ENCODE results near the gene SUSD5.
"Not testable (repeated sequence)": the region's sequence is repeated elsewhere in the genome, so short reads cannot be mapped to it uniquely, and the experiment has no call there.

Gene SUSD5

DNA sequence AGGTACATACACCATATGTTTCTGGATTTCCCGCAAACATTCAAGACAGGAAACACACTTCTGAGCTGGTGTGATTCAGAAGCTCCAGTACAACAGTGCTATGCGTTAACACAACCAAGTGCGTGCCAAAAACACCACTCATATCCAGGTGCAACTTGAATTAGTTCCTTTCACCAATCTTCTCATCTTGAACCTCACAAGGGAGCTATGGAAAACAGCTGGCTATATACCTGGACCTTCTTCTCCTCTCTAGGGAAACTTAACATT lies 31.3 kb downstream of the SUSD5 start:
- no peak for DNase-seq

DNA sequence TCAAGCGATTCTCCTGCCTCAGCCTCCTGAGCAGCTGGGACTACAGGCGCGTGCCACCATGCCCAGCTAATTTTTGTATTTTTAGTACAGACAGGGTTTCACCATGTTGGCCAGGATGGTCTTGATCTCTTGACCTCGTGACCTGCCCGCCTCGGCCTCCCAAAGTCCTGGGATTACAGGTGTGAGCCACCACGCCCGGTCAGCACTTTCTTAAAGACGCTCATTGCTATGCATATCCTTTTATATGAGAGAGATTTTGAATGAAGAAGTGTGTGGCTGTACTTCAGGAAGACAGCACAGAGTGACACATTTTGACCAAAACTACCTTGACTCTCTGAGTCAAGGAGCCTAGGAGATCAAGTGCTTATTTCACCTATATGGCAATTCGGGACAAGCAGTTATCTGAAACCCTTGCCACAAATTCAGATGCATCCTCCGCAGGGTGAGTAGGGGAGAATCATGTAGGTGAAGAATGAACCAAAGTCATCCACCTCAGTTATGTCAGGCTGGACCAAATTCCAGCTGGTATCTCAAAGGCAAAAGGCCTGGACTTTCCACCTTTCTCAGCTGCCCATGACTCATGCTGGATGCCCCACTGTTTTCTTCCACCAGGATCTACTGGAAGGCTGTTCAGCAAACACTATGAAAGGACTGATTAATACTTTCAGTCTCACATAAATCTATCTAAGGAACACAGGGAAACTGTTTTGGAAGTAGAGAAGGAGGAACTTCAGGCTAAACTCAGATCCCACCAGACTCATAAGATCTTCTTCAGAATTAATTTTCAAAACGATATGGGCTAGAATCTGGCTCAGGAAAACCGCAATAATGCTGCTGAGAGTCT lies 31.9 kb downstream of the SUSD5 start:
- DNase-seq, result no peak

DNA sequence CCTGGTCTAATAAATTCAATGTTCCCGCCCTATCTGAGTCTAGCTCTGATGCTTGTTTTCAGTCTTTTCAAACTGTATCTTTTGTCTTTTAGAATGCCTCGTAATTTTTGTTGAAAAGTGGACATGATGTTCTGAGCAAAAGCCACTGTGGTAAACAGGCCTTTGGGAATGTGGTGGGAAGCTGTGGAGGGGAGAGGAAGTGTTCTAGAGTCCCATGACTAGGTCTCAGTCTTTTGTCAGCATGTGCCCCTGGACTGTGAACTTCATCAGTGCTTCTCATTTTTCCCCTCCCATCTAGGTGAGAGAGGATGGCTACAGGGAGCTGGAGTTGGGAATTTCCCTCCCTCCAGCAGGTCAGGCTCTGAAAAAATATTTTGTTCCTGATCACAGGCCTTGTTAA lies 33.7 kb downstream of the SUSD5 start:
- no peak for DNase-seq

DNA sequence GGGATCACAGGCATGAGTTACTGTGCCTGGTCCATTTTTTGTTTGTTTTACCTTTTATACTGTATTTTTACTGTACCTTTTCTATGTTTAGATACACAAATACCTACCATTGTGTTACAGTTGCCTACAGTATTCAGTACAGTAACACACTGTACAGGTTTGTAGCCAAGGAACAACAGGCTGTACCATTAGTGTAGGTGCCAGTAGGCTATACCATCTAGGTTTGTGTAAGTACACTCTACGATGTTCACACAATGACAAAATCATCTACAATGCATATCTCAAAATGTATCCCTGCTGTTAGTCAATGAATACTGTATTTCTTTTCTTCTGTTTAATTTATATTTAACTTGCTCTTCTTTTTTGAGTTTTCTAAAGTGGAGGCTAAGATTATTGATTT lies 37.0 kb downstream of the SUSD5 start:
- DNase-seq, result not testable (repeated sequence)

DNA sequence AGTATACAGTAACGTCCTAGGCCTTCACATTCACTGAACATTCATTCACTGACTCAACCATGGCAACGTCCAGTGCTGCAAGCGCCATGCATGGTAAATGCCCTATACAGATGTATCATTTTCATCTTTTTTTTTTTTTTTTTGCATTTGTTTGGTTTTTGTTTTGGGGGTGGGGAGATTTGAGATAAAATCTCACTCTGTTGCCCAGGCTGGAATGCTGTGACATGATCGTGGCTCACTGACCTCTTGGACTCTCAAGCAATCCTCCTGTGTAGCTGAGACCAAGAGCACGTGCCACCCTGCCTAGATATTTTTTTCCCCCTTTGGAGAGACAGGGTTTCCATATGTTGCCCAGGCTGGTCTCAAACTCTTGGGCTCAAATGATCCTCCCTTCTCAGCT lies 37.4 kb downstream of the SUSD5 start:
- DNase-seq, result no peak

DNA sequence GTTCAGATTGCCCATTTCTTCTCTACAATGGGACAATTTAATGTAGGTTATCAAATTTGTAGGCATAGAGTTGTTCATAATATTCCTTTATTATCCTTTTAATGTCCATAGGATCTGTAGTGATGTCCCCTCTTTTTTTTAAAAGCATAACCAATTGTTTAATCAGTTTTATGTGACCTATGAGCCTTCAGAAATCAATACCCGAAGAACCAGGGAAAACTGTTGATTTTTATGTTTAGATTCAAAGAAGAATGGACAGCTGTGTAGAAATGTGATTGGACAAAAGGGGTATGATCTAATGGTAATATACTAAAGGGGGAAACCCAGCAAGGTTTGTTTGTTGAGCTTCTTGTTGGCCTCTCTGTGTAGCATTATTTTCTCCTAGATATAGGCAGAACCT lies 39.5 kb downstream of the SUSD5 start:
- no peak for DNase-seq

DNA sequence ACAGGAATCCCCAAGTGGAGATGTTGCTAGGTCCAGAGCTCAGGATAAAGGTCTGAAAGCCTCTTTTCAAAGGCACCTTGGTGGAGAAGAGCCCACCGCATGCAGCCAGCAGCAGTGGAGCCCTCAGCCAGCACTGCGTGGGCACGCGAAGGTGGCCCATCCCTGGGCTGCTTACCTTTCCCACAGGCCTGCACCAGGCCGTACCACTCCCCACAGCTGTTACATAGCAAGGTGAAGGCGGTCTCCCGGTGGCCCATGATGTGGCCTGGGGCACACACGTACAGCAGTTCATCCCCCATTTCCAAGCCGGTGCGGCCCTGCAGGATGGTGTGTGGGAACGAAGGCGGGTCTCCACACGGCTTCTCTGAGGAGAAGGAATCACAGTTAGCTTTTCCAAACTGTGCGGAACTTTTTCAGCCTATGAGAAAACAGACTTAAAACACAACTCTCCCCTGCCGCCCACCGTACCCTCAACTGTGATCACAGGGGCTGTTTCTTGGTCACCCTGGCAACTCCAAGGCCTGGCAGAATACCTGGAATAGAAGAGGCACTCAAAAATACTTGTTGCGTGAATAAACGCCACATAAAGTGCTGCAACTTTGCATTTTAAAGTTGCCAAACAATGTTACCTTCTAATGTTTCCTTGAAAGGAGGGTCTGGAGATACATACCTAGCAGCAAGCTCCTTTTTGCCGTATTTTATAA lies 43.7 kb downstream of the SUSD5 start:
- DNase-seq, result peak; percentile 85

DNA sequence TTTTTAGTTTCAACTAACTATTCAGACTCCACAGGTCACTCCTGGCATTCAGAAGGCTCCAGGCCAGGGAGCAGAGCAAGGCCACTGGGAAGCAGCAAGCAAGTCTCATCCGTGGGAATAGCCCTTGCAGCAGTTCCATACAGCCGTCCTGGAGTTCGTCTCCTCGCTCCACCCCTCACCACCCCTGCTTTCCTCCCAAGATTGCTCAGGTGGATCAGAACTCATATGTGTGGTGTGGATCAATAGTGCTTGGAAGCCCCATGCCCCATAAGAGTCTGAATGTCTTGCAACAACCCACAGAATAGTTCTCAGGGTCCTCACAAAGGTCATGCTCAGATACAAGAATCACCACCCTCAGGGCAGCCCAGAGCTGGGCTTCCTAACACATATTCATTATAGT lies 44.5 kb downstream of the SUSD5 start:
- no peak for DNase-seq

DNA sequence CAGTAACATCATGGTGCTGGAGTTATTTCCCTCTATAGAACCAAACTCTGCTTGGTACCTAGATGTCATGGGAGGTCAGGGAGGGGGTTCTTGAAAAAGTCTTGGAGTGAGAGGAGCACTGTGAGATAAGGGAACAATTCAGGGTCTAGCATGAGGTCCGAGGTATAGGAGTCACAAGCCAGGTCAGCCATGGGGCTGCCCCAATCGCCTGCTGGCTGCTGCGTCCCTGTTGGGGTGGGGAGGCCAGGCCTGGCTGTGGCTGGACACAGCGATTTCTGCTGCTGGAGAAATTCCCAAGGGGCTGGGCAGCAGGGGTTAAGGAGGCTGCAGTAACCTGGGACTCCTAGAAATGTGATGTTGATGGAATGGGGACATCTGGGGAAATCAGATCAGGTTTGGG lies 44.9 kb downstream of the SUSD5 start:
- no peak for DNase-seq

DNA sequence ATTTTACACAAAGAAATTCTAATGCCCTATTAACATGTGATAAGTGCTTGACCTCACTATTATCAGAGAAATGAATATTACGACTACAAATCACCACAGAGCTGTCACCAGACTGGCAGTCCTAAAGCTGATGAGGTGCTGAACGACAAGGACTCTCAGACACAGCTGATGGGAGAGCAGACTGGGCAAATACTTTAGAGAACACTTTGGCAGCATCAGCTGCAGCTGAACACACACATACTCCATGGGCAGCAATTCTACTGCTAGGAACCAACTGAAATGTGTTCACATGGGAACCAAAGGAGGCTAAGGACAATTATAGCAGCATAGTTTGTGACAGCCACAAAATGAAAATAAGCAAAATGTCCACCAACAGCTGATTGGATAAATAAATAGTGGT lies 45.5 kb downstream of the SUSD5 start:
- peak; percentile 60 for DNase-seq

DNA sequence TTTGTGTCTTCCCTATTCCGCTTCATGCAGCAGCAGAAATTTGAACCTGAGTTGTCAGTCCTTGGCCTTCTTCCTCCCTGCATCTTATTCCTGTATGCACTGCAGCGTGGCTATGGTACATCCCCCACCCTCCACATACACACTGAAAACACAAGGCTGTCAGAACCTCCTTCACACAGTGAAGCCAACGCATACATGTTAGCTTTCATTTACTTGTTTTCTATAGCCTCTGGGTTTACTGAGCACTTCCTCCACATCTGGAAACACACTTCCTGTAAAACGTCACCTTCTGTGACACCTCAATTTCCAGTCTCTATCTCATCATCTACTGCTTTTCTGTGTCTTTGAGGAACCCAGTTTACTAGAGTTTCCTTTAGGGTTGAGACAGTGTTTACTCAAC lies 47.0 kb downstream of the SUSD5 start:
- no peak for DNase-seq

DNA sequence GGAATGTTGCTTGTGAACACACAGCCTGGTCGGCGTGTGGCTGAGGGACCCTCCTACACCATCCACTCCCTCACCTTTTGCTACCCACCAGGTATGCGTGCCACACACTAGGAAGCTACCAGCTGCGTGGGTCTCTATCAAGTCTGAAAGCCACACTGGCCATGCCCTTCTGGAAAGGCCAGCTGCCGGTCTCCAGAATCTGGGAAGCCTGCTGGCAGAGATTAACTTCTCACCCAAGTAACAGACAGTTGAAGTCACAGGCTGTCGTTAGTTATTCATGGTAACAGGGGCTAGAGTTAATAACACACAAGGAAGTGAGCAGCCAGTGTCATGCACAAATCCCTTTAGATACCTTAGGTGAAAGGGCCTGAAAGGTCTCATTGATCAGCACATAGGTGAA lies 48.1 kb downstream of the SUSD5 start:
- no peak for DNase-seq

DNA sequence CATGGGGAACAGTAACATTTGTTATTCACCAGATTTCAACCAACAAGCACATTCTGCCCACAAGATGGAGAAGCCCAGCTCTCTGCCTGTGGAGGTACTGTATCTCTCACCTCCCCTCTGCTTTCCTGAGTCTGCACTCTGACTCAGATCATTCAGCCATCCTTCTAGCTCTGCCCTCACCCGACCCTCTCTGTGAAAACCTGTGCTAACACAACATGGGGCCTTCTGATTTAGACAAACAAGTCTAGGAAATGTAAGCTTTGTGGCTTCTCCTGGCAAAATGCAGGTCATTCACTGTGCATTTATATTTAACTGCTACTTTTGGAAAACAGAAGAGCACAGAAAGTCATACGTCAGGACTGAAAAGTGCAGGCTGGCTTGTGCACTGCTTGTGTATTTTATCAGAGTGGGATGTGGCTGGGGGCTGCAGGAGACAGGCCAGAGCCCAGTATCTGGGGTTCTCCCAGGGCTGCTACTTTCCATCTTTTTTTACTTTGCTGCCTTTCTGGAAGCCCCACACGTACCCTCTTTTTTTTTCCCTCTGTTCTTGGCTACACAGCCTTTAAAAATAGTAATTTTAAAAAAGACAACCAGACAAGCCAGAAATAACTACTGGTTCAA lies 50.8 kb downstream of the SUSD5 start:
- DNase-seq, result no peak

DNA sequence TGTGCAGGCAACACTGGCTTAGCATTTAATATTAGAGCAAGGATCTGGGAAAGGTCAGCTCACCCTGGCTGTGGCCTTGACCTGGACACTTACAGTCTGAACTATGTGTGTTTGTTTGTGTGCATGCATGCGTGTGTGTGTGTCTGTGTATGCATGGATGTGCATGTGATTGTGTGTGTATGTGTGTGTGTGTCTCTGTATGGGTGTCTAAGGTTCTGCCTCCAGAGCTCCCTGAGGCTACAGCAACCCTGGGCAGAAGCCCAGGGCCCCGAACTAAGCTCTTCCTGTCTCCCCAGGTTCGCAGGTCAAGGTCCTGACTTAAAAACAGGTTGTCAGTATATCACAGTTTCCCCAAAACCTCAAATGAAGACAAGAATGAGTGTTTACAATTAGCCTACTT lies 51.3 kb downstream of the SUSD5 start:
- DNase-seq, result no peak

DNA sequence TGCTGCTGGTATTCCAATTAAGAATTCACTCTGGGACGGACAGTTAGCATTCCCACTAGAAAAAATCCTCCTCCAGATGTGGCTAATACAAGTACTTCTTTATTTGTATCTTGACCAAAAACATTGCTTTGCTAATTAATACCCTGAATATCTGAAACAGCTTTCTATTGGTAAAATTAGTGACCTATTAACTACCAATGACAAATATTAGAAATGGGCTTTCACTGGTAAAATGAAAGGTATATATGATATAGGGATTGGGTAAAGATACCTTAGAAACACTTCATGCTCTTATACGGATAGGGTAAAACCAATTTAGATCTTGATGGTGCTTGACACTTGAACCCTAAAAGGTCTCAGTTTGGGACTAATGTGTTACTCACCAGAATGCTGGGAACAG lies 52.5 kb downstream of the SUSD5 start:
- DNase-seq, result no peak

DNA sequence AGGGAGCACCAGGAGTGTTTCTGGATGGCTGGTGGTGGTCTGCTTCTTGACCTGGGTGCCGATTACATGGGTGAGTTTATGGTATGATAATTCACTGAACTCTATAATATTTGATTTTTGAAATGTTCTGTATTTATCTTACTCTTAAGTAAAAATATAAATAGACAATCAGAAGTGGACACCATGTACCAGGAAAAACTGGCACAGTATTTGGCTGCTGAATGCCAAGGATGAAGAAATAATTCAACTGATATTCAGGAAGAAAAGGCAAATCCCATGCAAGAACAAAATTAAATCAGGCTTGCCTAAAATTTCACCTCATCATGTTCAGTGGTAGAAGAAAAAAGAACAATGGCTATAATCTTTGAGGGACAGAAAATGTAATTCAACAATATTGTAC lies 53.2 kb downstream of the SUSD5 start:
- DNase-seq, result no peak

DNA sequence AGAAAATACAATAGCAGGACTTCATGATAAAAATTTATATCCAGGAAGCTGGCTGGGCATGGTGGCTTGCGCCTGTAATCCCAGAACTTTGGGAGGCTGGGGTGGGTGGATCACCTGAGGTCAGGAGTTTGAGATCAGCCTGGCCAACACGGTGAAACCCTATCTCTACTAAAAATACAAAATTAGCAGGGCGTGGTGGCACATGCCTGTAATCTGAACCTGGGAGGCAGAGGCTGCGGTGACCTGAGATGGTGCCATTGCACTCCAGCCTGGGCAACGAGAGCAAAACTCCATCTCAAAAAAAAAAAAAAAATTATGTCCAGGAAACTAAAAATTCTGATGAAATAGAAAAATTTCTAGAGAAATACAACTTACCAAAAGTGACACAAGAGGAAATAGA lies 56.0 kb downstream of the SUSD5 start:
- not testable (repeated sequence) for DNase-seq

DNA sequence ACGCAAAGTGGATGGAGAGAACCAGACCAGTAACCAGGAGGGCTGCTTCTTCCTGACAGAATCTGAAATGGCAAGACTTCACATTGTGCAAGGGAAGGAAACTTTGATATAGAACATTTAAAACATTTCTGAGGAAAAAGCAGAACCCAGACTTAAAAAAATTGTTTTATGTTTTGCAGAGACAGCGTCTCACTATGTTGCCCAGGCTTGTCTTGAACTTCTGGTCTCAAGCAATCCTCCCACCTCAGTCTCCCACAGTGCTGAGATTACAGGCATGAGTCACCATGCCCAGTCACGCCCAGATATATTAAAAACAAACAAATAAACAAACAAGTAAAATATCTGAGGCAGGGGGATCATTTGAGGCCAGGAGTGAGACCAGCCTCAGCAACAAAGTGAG lies 58.6 kb downstream of the SUSD5 start:
- no peak for DNase-seq

DNA sequence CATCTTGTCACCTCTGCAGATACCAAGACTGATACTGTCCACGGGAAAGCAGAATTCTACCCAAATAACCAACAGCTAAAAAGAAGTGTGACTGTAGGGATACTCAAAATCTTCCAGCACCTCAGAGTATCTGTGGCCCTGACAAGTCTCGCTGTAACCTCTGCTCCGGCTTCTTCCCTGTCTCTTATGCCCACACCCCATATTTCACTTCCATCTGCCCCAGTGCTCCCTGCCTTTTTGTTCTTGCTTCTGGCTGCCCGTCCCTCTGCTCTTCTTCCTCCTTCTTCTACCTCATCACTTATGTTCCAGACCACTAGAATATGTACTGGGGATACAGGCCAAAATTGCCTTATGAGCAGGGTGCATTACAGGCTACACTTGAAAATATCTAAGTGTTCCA lies 59.4 kb downstream of the SUSD5 start:
- no peak for DNase-seq

DNA sequence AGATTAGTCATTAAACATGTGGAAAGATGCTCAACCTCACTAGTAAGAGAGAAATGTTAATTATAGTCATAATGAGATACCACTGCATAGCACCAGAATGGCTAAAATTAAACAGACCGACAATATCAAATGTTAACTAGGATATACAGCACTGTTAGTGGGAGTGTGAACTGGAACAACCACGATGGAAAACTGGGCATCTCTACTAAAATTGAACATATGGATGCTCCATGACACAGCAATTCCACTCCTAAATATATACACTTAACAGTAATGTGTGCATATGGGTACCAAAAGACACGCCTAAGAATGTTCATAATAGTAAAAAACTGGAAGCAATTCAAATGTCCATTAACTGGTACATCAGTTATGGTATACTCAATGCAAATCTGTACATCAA lies 63.3 kb downstream of the SUSD5 start:
- DNase-seq, result no peak

DNA sequence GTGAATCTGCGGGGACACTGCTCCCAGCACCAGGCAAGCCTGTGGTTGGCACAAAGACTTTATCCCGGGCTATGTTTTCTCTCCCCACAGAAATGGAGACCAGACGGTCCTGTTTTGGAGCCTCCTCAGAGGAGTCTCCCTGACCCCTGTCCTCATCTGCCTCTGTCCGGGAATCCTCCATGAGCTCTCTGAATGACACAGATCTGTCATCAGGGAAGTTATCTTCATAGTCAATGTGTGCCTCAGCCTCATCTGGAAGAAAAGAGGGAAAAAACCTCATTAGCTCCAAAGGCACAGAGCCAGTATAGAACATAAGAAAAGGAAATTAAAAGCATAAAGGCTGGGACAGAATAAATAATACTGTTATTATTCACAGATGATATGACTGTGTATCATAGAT lies 64.8 kb downstream of the SUSD5 start:
- DNase-seq, result no peak

DNA sequence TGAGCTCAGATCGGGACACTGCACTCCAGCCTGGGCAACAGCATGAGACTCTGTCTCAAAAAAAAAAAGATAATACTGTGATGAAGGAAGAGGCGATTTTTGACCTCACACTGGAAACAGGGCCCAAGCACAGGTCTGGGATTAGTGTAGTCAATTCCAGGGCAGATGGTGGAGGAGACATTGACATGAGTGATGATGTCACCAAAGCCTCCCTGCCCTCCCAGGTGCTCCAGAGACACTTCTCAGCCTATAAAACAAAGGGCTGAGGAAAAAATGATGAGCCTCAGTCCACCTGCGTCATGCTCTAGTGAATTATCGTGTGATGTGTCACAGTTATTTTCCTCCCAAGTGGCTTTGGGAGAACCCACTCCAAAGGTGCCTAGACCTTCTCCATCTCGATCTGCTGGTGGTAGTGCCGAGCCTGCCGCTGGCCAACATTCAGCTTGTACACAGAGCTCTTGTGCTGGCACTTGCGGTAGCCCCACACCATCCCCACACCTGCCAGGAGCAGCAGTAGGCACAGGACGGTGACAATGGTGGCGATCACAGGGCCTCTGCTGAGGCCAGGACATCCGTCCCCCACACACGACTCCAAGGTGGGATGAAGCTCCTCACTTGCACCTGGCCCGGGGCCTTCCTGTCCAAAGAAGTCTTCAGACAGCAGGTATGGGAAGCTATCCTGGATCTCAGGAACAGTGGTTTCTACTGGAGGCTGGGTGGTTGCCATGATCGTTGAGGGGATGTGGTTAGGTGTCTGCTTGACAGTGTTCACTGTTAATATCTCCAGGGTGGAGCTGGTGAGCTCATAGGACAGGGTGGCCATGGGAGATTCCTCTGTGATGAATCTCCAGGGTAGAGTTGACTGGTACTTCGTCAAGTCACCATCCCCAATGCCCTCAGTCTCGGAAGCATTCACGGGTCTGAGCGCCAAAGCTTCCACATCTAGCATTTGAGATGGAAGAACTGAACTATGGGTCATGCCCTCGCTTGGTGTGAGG lies 65.9 kb downstream of the SUSD5 start:
- no peak for DNase-seq

DNA sequence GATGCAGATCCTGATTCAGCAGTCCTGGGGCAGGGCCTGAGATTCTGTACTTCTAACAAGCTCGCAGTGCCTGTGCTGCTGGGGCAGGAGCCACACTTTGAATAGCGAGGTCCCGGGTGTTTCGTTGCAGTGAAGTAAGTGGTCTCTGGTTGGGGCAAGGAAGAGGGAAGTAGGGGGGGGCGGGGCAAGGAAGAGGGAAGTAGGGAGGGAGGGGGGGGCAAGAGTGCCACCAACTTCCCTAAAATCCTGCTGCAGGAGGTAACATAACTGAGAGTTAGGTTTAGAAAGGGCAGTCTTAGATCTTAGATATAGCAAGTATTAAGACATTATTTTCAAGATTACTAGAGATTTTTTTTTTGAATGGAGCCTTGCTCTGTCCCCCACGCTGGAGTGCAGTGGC lies 69.3 kb downstream of the SUSD5 start:
- DNase-seq, result no peak

Measured in DMS79 (cell line).